GM12891 (cell line): ENCODE data around the gene ANAPC2.

Source experiments
- DNase-seq: peaks from one replicate; pipeline ENCODE4 v3.0.0; 2011; ENCODE audit warnings: low spot score; ENCODE audit not compliant: insufficient read length
- FAIRE-seq: peaks from 2 replicates; lab custom pipeline; 2011; peaks lifted over from hg19 to GRCh38; lab: Jason Lieb, UNC
- PAX5 ChIP-seq: IDR thresholded peaks from 2 replicates; pipeline ENCODE4 v1.6.1; 2011; ENCODE audit warnings: low read length, moderate library complexity, mild to moderate bottlenecking; ENCODE audit not compliant: insufficient read depth, severe bottlenecking
- POLR2A ChIP-seq: IDR thresholded peaks from 2 replicates; pipeline ENCODE4 v1.6.1; 2011; ENCODE audit warnings: low read depth, low read length, control low read depth
- POLR2AphosphoS5 ChIP-seq: IDR thresholded peaks from 2 replicates; pipeline ENCODE4 v1.6.1; 2011; ENCODE audit warnings: low read depth, low read length, control low read depth
- POU2F2 ChIP-seq: IDR thresholded peaks from 2 replicates; pipeline ENCODE4 v1.6.1; 2011; ENCODE audit warnings: low read depth, mild to moderate bottlenecking, control low read depth, low read length, moderate library complexity
- SPI1 ChIP-seq: IDR thresholded peaks from 2 replicates; pipeline ENCODE4 v1.6.1; 2011; ENCODE audit warnings: low read depth, low read length, control low read depth
- TAF1 ChIP-seq: IDR thresholded peaks from 2 replicates; pipeline ENCODE4 v1.6.1; 2011; ENCODE audit warnings: low read depth, low read length, control low read depth

Gene ANAPC2

GRCh38 chr9:137184881-137185660, 3.3 kb downstream of the ANAPC2 start:
- DNase-seq: no peak
- FAIRE-seq: no peak
- no peak for TF ChIP-seq TAF1
- TF ChIP-seq SPI1: no peak
- no peak for TF ChIP-seq PAX5
- TF ChIP-seq POLR2A: no peak
- no peak for TF ChIP-seq POLR2AphosphoS5
- no peak for TF ChIP-seq POU2F2

GRCh38 chr9:137183980-137184595, 4.3 kb downstream of the ANAPC2 start:
- TF ChIP-seq TAF1: no peak
- no peak for TF ChIP-seq SPI1
- FAIRE-seq (no peak), DNase-seq (no peak)

- TF ChIP-seq TAF1 (no peak), PAX5 (no peak), POU2F2 (no peak), POLR2A (no peak), SPI1 (no peak), POLR2AphosphoS5 (no peak)
- DNase-seq (no peak), FAIRE-seq (no peak)
These were observed 5.5 kb downstream of the ANAPC2 start for GRCh38 chr9:137182836-137183235.

GRCh38 chr9:137181680-137182079, 6.7 kb downstream of the ANAPC2 start:
- FAIRE-seq (no peak), DNase-seq (no peak)
- TF ChIP-seq POU2F2 (no peak), POLR2AphosphoS5 (no peak), PAX5 (no peak), SPI1 (no peak), POLR2A (no peak), TAF1 (no peak)

GRCh38 chr9:137180491-137180890, 7.9 kb downstream of the ANAPC2 start:
- TF ChIP-seq PAX5 (no peak), SPI1 (no peak), POLR2A (no peak), TAF1 (no peak), POU2F2 (no peak), POLR2AphosphoS5 (no peak)
- DNase-seq (no peak), FAIRE-seq (no peak)

GRCh38 chr9:137179761-137180160, 8.6 kb downstream of the ANAPC2 start:
- DNase-seq (no peak), FAIRE-seq (no peak)
- TF ChIP-seq SPI1: no peak
- TF ChIP-seq POLR2A: no peak
- no peak for TF ChIP-seq POU2F2
- no peak for TF ChIP-seq TAF1
- no peak for TF ChIP-seq PAX5
- no peak for TF ChIP-seq POLR2AphosphoS5

- TF ChIP-seq POLR2AphosphoS5: no peak
- no peak for TF ChIP-seq POLR2A
- TF ChIP-seq PAX5: no peak
- no peak for TF ChIP-seq POU2F2
- TF ChIP-seq TAF1: no peak
- no peak for TF ChIP-seq SPI1
- DNase-seq (no peak), FAIRE-seq (no peak)
These were observed 9.3 kb downstream of the ANAPC2 start for GRCh38 chr9:137178939-137179630.

- FAIRE-seq (no peak), DNase-seq (no peak)
- no peak for TF ChIP-seq TAF1
- TF ChIP-seq PAX5: no peak
- TF ChIP-seq POU2F2: no peak
These were observed 10.0 kb downstream of the ANAPC2 start for GRCh38 chr9:137178201-137178938.
